ENCODE results near the gene RPUSD4.

Gene RPUSD4

DNA sequence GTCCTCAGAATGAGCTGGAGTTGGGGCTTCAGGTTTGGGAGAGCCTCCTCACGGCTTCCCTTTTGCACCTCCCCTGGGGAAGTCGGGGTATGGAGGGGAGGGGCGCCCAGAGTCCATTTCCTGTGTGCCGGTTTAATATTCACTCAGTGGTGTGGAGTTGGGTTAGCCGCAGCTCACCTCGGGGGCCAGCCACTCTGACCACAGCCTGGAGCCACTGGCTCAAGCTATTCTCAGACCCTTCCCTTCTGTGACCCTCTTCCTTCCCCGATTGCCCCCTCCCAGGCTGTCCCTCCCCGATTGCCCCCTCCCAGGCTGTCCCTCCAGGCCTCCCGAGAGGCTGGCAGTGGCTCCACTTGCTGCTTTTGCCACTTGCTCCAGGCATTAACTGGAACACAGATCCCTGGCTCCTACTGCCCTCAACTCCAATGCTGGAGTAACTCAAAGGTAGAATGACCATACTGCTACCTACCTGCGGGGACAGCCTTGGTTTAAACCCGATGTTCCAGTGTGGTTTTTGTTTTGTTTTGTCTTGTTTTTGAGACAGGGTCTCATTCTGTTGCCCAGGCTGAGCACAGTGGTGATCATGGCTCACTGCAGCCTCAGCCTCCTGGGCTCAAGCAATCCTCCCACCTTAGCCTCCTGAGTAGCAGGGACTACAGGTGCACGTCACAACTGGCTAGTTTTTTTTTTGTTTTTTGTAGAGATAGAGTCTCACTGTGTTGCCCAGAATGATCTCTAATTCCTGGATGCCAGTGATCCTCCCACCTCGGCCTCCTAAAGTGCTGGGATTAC lies 29.3 kb downstream of the RPUSD4 start:
- DNase-seq: no peak

DNA sequence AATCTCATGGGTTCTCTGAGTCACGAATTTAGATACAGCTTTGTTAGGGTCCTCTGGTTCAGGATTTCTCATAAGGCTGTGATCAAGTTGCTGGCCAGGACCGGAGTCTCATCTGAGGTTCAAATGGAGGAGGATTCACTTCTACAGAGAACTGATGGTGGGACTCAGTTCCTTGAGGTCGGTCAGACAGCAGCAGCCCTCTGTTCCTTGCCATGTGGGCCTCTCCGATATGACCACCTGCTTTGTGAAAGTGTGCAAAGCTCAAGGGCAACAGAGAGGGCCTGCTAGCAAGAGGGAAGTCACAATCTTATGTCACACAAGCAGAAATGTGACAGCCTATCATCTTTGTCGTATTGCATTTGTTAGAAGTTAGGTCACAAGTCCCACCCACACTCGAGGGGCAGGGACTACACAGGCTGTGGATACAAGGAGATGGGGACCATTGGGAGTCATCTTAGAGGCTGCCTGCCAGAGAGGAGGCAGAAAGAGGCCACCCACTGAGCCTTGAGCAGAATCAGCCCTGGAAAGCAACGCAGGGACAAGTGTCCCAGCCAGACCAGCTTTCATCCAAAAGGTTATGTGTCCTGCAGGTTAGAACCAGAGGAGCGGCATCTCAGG lies 34.5 kb downstream of the RPUSD4 start:
- DNase-seq: no peak

DNA sequence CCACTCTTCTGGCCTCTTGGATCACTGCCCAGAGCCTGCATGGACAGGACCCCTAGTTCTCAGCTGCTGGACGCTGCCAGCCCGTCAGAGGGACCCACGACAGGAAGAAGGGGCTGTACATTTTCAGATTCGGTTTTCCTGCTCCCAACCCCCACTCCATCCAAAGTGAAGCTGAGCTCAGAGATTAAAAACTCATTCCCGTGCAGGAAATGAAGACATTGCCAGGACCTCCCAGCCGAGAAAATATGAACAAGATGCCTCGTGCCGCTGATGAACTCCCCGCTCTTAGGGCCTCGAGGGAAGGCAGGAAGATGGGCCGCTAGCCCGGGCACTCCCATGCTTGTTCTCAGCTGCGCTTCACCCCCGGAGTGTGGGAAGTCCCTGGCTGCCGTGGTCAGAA lies 36.1 kb downstream of the RPUSD4 start:
- DNase-seq: no peak

DNA sequence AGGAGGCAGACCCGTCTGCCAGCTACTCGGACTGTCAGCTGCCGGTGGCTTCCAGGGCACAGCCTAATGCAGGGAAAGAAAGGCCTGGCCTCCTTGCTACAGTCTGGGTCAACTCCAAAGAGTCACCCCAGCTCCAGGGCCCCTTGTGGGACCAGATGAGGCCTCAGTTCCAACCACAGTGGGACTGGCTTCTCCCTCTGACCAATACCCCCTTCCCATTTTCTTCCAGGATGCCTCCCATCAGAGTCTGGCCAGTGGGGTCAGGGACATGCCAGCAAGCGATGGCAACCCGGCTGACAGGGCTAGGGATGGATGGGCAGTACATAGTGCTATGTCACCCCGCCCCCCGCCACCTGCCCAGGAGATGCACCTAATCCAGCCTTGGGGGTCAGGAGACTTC lies 36.6 kb downstream of the RPUSD4 start:
- no peak for DNase-seq

DNA sequence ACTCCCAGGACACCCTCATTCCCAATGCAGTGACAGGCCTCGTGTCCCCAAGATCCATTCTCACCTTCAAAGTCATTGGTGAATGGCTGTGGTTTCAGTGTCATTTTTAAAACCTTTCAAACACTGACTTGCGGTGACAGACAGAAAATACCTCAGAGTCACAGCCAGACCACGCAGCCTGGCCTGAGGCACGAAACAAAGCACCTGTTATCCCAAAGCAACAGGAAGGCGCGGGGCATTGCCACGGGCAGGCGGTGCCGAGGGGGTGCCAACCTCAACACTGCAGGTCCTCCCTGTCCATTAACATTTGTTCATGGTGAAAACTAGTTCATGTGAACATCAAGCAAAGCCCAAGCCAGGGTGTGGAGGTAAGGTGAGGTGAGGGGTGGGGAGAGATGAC lies 38.2 kb downstream of the RPUSD4 start:
- DNase-seq: no peak

DNA sequence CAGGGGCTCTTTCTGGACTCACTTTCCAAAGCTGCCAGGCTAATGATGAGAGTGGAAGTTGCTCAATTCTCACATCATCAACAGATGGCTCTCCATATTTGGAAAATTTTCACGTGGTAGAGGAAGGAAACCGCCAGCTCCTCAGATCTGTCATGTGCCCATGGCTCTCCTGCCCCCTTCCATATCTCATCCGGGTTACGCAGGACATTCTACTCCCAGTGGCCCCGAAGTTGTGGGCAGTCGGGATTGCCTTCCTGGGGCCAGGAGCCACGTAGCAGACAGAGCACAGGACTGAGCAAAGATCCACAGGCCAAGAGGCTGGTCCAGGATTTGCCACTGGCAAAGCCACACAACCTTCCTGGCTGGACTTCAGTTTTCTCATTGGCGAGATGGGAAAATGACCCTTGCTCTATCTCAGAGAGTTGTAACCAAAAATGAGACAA lies 38.8 kb downstream of the RPUSD4 start:
- no peak for DNase-seq

DNA sequence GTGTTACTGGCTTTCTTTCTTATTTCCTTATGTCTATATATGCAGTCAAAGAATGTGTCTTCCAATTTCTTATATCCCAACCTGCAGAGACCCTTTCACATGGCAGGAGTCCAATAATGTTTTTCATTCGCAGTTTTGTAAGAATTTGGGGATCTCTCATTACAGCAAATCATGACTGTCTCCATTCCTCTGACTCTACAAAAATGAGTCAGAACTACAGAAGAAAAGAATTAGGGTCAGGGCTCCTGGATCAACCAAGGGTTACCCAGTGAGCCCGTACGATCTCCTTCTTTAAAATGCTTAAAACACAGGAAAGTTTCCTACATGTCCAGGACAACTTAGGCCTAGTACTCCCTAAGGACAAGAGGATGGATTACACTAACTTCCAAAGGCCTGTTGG lies 42.2 kb downstream of the RPUSD4 start:
- no peak for DNase-seq

DNA sequence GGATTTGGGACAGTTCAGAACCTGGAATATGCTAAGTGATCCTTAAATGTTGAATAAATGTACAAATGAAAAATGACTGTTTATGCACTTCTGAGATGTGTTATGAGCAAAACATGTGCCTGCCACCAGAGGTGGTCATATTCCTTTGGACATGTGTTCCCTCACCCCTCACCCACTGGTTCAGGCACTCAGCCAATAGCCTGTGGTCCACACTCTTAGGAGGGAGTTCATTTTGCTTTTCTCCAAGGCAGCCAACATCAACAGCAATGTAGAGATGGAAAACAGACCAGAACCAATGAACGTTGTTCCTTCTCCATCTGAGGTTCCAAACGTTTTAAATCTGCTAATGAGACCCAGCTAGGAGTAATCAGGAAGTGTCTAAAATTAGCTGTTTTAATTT lies 44.0 kb downstream of the RPUSD4 start:
- no peak for DNase-seq

DNA sequence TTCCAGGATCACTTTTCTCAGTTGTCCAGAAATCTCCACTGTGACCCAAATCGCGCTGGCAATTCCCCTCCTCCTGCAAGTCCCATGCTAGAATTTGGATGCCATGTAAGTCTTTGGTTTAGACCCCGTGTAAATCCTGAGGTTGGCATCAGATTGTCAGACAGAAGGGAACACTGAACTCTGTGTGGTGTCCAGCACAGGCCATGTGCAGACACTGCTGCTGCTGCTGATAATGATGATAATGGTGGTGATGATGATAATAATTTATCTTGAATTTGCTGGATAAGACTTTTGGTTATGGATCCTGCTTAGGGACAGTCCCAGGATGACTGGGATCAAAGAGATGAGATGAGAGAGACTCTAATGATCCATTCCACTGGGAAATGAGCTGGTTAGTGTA lies 45.0 kb downstream of the RPUSD4 start:
- DNase-seq: no peak

DNA sequence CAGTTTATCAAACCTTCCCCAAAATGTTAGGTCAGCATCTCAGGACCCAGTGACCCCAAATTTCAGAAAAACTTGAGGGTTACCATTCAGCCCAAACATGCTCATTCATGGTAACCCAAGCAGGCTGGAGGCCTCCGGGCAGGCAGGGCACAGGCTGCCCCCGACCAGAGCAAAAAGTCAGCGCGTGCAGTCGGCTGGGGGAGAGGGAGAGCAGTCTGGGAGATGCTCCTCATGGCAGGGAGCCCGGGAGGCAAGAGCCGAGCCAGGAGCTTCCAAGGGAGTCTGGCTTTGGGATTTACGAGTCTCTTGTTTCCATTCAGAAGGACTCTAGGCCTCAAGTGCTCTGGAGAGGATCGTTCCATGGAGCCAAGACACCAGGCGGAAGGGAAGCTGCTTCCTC lies 45.7 kb downstream of the RPUSD4 start:
- DNase-seq: no peak

DNA sequence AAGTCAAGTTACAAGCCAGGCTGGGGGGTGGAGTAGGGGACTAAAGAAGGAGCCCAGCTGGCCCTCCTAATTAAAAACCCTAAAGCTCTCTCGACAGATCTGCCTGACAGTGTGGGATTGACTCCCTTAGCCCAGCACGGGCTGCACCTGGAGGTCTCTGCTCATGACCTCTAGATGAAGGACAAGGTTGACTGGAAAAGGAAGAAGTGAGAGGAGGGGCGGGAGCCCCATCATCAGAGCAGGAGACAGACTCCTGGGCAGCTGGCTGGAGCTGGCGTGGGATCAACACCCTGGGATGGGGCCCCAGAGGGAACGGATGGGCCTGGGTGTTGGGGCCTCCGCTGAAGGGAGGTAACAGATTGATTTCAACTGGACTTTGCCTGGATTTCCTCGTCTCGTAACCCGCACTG lies 46.1 kb downstream of the RPUSD4 start:
- DNase-seq: no peak

DNA sequence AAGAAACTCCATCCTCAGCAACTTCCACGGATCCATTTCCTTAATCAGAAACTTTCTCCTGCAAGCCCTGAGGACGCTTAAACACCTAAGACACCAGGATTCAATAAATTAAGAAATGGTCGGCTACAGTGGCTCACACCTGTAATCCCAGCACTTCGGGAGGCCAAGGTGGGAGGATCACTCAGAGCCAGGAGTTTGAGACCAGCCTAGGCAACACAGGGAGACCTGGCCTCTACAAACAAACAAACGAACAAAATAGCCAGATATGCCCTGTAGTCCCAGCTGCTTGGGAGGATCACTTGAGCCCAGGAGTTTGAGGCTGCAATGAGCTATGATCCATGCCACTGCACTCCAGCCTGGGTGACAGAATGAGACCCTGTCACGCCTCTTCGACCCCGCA lies 46.7 kb downstream of the RPUSD4 start:
- DNase-seq: no peak

DNA sequence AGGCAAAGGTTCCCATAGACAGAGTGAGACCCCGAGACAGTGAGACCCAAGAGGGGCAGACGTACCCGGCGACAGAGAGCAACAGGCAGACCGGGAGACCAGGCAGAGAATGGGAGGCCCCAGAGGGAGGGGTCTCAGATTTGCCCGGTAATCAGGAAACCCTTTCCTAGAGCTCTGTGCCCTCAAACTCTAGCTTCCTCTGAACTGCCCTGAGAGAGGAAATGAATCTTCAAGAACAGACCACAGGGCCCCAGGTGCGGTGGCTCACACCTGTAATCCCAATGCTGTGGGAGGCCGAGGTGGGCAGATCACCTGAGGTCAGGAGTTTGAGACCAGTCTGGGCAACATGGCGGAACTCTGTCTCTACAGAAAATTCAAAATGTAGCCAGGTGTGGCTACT lies 47.7 kb downstream of the RPUSD4 start:
- DNase-seq: no peak

DNA sequence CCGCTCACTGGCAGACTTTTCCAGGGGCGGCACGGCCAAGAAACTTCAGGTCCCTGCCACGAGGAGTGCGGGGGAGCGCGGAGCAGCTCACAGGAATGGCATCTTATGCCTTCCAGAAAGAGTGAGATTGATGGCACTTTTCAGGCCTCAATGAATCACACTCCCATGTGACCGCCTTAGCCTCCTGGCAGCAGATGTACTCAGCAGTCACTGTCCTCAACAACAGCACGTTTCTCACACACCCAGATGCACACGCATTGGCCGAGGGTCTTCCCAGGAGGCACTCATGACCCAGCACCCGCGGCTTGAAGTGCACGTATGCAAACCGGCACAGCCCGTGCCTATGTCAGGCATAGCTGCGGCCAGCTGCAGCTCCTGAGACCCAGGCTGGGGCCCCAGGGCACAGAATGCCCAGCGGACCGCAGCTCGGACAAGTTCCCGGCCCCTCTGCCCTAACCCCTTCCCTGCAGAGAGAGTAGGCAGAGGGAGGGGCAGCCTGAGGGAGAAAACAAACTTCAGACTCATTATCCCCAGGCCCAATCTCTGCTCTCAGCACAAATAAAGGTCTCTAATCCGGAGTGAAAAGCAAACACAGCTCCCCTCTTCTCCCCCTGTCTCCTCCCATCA lies 48.3 kb downstream of the RPUSD4 start:
- no peak for DNase-seq

DNA sequence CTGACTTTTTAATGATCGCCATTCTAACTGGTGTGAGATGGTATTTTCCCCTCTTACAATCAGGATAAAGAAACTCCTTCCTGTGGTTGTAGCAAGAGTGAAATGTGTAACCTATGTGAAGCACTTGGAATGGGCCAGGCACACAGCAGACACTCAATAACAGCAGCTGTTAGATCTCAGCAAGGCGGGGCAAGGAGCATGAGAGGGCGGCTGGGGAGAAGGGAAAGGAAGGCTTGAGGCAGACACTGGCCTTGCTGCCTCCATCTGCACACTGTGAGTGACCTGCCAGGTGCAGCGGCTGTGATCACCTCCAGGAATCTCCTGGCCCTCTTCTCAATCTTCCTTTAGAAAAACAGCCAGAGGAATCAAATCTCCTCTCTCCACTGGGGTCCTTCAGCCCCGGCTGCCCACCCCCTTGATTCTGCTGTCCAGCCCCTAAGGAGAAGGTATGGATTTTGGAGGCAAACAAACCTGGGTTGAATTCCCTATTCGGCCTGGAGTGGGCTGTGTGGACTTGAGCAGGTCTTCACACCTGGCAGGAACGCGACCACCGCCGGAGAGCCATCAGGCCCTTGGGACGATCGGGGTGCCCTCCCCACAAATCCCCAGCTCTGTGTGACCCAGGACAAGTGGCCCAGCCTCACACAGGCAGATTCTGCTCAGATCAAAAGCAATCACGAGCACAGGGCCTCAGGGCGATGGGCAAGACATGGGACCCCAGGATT lies 49.0 kb downstream of the RPUSD4 start:
- no peak for DNase-seq

DNA sequence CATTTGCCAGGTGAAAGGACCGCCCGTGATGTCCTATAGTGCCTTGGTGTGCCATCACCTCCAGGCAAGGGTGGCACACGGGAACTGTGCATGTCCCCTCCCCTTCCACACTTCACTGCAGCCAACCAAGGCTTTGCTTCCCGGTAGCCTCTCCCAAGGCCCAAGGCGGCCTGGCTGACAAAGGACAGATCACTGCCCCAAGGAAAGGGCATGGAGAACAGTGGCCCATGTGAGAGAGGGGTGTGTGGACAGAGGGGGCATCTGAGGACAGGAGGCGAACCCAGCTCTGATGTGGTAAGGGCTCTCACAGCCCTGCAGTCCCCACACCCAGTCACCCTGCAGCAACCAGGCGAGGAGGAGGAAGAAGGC lies 50.4 kb downstream of the RPUSD4 start:
- no peak for DNase-seq

DNA sequence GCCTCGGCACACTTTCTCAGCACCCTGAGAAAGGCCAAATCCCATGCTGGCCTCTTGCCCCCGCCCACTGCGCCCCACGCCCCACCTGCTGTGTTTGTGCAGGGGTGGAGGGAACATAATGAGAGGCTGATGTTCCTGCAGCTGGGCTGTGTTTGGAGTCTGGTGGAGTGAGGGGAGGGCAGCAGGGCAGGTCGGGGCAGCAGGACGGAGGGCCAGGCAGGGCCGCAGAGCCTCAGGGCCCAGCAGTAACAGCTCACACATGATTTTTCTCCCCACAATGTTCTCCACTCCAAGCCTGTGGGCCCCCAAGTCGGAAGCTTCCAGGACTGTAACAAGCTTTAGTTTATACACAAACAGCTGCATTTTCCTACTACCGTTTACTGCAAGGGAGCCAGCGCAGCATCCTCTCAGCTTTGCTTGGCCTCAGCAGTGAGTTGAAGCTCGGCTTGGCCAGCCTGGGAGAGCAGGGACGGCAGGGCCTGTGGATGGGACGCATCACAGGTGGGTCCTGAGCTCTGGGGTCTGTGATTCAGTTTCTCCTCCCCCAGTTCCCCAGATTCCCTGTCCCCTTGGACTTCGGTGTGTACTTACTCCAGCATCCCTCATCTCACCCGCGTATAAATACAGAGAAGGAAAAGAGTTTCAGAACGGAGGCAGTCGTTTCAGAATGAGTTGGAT lies 51.0 kb downstream of the RPUSD4 start:
- no peak for DNase-seq

DNA sequence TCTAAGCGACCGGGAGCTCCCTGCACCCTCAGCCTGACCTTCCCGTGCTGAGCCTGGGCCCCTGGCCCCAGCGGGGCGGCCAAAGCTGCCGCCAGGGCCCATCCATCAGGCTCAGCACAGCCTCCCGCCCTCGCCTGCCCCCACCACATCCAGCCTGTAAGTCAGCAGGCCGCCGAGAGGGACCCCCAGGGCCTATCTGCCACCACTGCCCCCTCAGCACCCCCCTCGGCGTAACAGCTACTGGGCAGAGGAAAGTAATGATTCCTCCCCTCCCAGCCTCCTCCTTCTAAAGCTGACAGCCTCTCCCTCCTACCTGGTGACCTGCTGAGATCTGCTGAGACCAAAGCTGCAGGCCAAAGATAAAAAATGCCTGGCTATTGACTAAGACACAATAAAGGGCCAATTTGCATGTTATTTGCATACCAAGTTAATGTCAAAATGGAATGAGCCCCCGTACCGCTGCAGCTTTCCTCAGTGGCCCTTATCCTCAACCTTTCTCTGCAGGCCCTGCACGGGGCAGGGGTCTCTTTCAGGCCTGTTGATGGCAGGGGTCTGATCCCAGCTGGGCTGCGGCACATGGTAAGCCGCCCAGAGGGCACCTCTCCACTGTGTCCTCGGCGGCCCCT lies 51.6 kb downstream of the RPUSD4 start:
- DNase-seq: no peak

DNA sequence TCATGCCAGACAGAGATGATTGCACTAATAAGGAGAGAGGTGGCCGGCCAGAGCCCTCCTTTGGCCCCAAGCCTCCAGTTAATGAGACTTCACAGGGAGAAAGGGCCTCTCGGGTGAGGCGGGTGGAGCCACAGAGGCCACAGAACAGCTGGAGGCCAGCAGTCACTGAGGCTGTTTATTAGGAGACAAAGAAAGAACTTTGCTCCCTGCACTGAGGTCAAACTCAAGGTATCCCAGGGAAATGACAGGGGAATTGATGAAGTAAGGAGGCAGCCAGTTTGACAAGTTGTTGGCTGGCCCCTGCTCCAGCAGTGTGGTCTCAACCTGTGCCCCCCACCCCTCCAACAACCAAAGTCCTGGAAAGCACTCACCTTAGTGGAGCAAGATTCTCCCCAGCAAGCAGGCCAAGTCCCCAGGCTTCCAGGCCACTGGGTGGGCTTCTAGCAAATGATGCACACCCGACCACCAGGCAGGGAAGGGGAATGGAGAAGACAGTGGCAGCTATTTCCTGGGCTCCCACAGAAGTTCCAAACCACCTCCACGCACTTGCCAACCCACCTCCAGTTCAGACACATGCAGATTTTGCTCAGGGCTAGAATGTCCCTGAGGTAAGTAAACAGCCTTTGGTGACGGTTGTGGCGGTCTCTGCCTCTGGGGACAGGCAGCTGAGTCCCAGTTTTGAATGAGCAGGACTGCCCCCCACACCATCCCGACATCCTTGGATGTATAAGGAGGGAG lies 53.2 kb downstream of the RPUSD4 start:
- no peak for DNase-seq

DNA sequence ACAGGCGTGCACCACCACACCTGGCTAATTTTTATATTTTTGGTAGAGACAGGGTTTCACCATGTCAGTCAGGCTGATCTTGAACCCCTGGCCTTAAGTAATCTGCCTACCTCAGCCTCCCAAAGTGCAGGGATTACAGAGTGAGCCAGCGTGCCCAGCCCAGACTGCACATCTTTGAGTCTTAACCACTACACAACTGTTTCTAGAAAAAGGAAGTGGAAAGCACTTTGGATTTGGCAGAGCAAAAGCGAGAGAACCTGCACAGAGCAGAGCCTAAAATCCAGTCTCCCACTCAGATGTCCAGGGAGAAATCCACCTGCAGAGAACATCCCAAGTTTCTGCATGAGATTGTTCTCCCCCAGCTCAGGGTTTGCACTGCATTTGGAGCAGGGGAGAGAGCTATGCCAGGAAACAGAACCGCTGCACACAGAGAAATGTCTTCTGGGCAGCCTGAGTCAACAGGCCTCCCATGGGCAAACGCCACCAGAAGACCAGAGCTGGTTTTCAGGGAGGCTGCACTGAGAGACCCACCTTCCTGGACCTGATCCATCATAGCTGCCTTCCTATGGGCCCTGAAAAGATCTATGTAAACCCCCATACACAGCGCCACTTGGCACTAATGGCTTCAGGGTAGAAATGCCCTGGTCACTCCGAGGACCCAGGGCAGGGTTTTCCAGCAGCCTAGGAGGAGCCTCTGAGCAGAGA lies 54.0 kb downstream of the RPUSD4 start:
- DNase-seq: no peak

DNA sequence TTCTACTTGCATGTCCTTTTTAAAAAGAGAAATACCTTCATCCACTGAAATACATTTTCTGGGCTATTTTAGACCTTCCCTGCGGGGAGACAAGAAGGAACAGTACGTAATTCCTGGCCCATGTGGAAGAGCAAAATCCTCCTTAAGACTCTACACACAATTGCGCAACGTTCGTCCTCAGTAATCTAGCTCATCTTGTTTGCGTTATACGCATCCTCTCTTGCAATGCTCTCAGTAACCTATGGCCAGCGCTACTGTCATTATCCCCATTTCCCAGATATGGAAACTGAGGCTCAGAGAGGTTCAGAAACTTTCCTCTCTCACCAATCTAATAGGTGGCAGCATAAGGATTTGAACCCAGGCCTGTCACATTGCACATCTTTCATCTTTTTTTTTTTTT lies 54.6 kb downstream of the RPUSD4 start:
- no peak for DNase-seq

All from CD4-positive, alpha-beta T cell treated with Interferon gamma for 1 hour (primary cell).